Retinal pigment epithelial cell (primary cell): ENCODE measurements around the gene CD99L2.

Source experiments
- DNase-seq: peaks from one replicate; pipeline ENCODE4 v3.0.0-alpha.2; 2010; ENCODE audit warnings: low read depth
- H3K4me3 ChIP-seq: 2 replicates; pipeline ENCODE4 v1.5.1; 2011; ENCODE audit warnings: mild to moderate bottlenecking, low read length, control low read depth, moderate library complexity
- CTCF ChIP-seq: conservative IDR thresholded peaks from 2 replicates; pipeline ENCODE4 v1.5.1; 2011; ENCODE audit warnings: low read depth, low read length, control low read depth, inconsistent platforms

The CD99L2 gene

GRCh38 chrX:150765782-150766350, 132.6 kb downstream of the CD99L2 start:
- TF ChIP-seq CTCF: no peak
- no peak overlapping the region for H3K4me3 ChIP-seq
- no peak for DNase-seq

- TF ChIP-seq CTCF: no peak
- no peak overlapping the region for H3K4me3 ChIP-seq
- no peak for DNase-seq
Observed at GRCh38 chrX:150765237-150765636, 133.2 kb downstream of the CD99L2 start.

- DNase-seq: no peak
- no peak overlapping the region for H3K4me3 ChIP-seq
- no peak for TF ChIP-seq CTCF
Observed at GRCh38 chrX:150763810-150764209, 134.7 kb downstream of the CD99L2 start.

- TF ChIP-seq CTCF: no peak
- H3K4me3 ChIP-seq: no peak overlapping the region
- DNase-seq: no peak
Observed at GRCh38 chrX:150763303-150763797, 135.1 kb downstream of the CD99L2 start.

GRCh38 chrX:150762258-150763165, 136.0 kb downstream of the CD99L2 start:
- DNase-seq: no peak
- H3K4me3 ChIP-seq: no peak overlapping the region
- TF ChIP-seq CTCF: no peak

- no peak for DNase-seq
- H3K4me3 ChIP-seq: no peak overlapping the region
- no peak for TF ChIP-seq CTCF
Observed at GRCh38 chrX:150761819-150762216, 136.7 kb downstream of the CD99L2 start.

GRCh38 chrX:150761176-150761818, 137.2 kb downstream of the CD99L2 start:
- H3K4me3 ChIP-seq: no peak overlapping the region
- no peak for DNase-seq
- no peak for TF ChIP-seq CTCF
